Measurements from ENCODE around the gene AIF1L. TPM values are rescaled to one million over a fixed set of nuclear protein-coding genes. Genes with fewer than 3 reads are reported as not detected.

Gene AIF1L
- total RNA-seq, 4 donors from 2014 or later = 5.4 to 28.5 (median 17.1) TPM

GRCh38 chr9:131140112-131140511 lies 43.8 kb downstream of the AIF1L start:
- 84 to 90% methylated on average over 4 of the region's 4 CpGs for WGBS, 2 donors (ENCODE audit: low coverage in 1 of 2)
- TF ChIP-seq, protein P1, sequence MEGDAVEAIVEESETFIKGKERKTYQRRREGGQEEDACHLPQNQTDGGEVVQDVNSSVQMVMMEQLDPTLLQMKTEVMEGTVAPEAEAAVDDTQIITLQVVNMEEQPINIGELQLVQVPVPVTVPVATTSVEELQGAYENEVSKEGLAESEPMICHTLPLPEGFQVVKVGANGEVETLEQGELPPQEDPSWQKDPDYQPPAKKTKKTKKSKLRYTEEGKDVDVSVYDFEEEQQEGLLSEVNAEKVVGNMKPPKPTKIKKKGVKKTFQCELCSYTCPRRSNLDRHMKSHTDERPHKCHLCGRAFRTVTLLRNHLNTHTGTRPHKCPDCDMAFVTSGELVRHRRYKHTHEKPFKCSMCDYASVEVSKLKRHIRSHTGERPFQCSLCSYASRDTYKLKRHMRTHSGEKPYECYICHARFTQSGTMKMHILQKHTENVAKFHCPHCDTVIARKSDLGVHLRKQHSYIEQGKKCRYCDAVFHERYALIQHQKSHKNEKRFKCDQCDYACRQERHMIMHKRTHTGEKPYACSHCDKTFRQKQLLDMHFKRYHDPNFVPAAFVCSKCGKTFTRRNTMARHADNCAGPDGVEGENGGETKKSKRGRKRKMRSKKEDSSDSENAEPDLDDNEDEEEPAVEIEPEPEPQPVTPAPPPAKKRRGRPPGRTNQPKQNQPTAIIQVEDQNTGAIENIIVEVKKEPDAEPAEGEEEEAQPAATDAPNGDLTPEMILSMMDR (IDR thresholded peaks at IDR 0.05) = no peak
- no peak for TF ChIP-seq EP300 (IDR thresholded peaks at IDR 0.05)
- no peak for TF ChIP-seq POLR2AphosphoS5 (IDR thresholded peaks at IDR 0.05)
- no peak for TF ChIP-seq POLR2A (IDR thresholded peaks at IDR 0.05)
- H3K4me1 ChIP-seq = no peaks in the 10 kb centered on the region
- H3K27ac ChIP-seq = no peak overlapping the region
- no peaks in the 10 kb centered on the region for H3K27me3 ChIP-seq
- peaks cover 3 to 100% of the 10 kb centered on the region in 2 donors for H3K36me3 ChIP-seq
- no peak for ATAC-seq
- no peak overlapping the region for H3K4me3 ChIP-seq
- no peaks in the 10 kb centered on the region for H3K9me3 ChIP-seq

- Histone ChIP-seq H3K36me3 (peaks cover 3 to 100% of the 10 kb centered on the region in 2 donors), H3K27me3 (no peaks in the 10 kb centered on the region), H3K9me3 (no peaks in the 10 kb centered on the region)
Observed at GRCh38 chr9:131140550-131140949, 44.2 kb downstream of the AIF1L start.

DNA sequence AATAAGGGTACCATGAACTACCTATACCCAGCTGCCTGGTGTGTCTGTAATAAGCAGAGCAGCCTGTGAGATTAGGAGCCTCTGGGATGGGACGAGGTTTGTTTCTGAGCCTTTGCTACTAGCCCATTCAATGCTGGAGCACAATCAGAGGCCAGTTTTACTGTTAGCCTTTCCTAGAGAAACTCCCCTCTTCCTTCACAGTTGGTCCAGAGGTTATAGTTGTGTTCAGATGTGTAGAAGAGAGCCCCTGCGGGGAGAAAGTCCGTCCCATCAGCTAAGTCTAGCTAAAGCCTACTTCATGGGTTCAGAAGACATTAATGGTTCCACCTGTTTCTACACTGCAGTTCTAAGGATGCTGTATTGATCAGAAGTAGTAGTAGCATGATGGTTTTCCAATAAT lies 45.8 kb downstream of the AIF1L start:
- Histone ChIP-seq H3K4me3 (no peak overlapping the region), H3K9me3 (no peaks in the 10 kb centered on the region), H3K27ac (no peak overlapping the region), H3K27me3 (no peaks in the 10 kb centered on the region), H3K36me3 (peaks cover 0 to 100% of the 10 kb centered on the region in 2 donors), H3K4me1 (no peaks in the 10 kb centered on the region)
- WGBS, 2 donors (ENCODE audit: low coverage in 1 of 2) = 93% methylated on average over 2 of the region's 3 CpGs; no CpG with 5 or more reads in 1 of the 2 donors
- no peak for ATAC-seq
- TF ChIP-seq EP300 (IDR thresholded peaks at IDR 0.05) (no peak), POLR2AphosphoS5 (IDR thresholded peaks at IDR 0.05) (no peak), POLR2A (IDR thresholded peaks at IDR 0.05) (no peak)
- TF ChIP-seq, protein P1 (IDR thresholded peaks at IDR 0.05) = no peak

More at GRCh38 chr9:131140550-131140949, 44.2 kb downstream of the AIF1L start:
- 88 to 97% methylated on average over 1 to 3 of the region's 3 CpGs for WGBS, 2 donors (ENCODE audit: low coverage in 1 of 2)
- no peak for TF ChIP-seq POLR2A (IDR thresholded peaks at IDR 0.05)
- TF ChIP-seq POLR2AphosphoS5 (IDR thresholded peaks at IDR 0.05) = no peak
- TF ChIP-seq EP300 (IDR thresholded peaks at IDR 0.05) = no peak
- TF ChIP-seq, protein P1 (IDR thresholded peaks at IDR 0.05) = no peak
- Histone ChIP-seq H3K4me1 (no peaks in the 10 kb centered on the region), H3K27ac (no peak overlapping the region), H3K4me3 (no peak overlapping the region)
- ATAC-seq = no peak

DNA sequence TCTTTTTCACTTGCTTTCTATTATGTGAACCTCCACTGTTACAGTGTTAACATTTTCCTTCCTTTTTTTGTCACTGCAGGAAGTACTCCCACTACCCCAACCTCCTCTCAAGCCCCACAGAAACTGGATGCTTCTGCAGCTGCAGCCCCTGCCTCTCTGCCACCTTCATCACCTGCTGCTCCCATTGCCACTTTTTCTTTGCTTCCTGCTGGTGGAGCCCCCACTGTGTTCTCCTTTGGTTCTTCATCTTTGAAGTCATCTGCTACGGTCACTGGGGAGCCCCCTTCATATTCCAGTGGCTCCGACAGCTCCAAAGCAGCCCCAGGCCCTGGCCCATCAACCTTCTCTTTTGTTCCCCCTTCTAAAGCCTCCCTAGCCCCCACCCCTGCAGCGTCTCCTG lies 47.9 kb downstream of the AIF1L start:
- H3K9me3 ChIP-seq = no peaks in the 10 kb centered on the region
- ATAC-seq = no peak
- H3K4me1 ChIP-seq = no peaks in the 10 kb centered on the region
- H3K4me3 ChIP-seq = no peak overlapping the region
- H3K36me3 ChIP-seq = peaks cover 0 to 100% of the 10 kb centered on the region in 2 donors
- WGBS, 2 donors (ENCODE audit: low coverage in 1 of 2) = 70 to 73% methylated on average over 2 to 3 of the region's 3 CpGs
- no peaks in the 10 kb centered on the region for H3K27me3 ChIP-seq
- no peak overlapping the region for H3K27ac ChIP-seq
- TF ChIP-seq EP300 (IDR thresholded peaks at IDR 0.05) (no peak), POLR2AphosphoS5 (IDR thresholded peaks at IDR 0.05) (no peak), POLR2A (IDR thresholded peaks at IDR 0.05) (no peak)
- TF ChIP-seq, protein P1 (IDR thresholded peaks at IDR 0.05) = no peak

GRCh38 chr9:131145245-131145644 lies 48.9 kb downstream of the AIF1L start:
- H3K4me1 ChIP-seq = no peaks in the 10 kb centered on the region
- TF ChIP-seq, protein P1 (IDR thresholded peaks at IDR 0.05) = no peak
- no peak for TF ChIP-seq POLR2AphosphoS5 (IDR thresholded peaks at IDR 0.05)
- no peak for TF ChIP-seq POLR2A (IDR thresholded peaks at IDR 0.05)
- no peak for TF ChIP-seq EP300 (IDR thresholded peaks at IDR 0.05)
- 94% methylated on average over 2 of the region's 2 CpGs; no CpG with 5 or more reads in 1 of the 2 donors for WGBS, 2 donors (ENCODE audit: low coverage in 1 of 2)
- H3K27me3 ChIP-seq = no peaks in the 10 kb centered on the region
- ATAC-seq = no peak
- H3K9me3 ChIP-seq = no peaks in the 10 kb centered on the region
- H3K36me3 ChIP-seq = peaks cover 0 to 100% of the 10 kb centered on the region in 2 donors
- no peak overlapping the region for H3K27ac ChIP-seq
- no peak overlapping the region for H3K4me3 ChIP-seq
